Dermis microvascular lymphatic vessel endothelial cell (primary cell): ENCODE data around the gene FBXO28. TPM values are rescaled to one million over a fixed set of nuclear protein-coding genes. Genes with fewer than 3 reads are reported as not detected.

Experiments
- DNase-seq, 2 donors: peaks; one replicate each; pipeline versions ENCODE4 v3.0.0 to v3.0.0-alpha.2; 2010; ENCODE audit warnings: low read depth in 2 of 2
- total RNA-seq: library from RNA; depleted of rRNA; stranded (reverse); fragments of >200 nt; gene quantifications from 2 replicates; pipeline ENCODE4 v1.2.1, GENCODE V29; 2014

Gene FBXO28
- total RNA-seq, 1 donor from 2014 or later, result 65.7 TPM

DNA sequence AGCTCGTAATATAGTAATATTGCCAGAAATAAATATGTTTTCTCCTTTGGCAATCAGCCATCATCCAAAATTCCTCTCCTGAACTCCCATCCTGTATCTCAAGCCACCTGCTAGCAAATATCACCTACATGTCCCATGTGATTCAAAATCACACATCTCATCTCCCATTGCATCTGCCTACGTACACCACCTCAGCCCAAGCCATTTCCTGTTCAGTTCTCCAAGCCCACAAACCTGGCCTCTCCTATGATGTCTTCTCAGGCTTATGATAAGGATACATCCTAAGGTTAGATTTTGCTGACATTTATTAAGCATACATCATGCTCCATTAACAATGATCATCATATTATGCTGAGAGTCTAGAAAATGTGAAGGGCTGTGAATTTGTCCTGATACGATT, 37.2 kb downstream of the FBXO28 start:
- no peak for DNase-seq

DNA sequence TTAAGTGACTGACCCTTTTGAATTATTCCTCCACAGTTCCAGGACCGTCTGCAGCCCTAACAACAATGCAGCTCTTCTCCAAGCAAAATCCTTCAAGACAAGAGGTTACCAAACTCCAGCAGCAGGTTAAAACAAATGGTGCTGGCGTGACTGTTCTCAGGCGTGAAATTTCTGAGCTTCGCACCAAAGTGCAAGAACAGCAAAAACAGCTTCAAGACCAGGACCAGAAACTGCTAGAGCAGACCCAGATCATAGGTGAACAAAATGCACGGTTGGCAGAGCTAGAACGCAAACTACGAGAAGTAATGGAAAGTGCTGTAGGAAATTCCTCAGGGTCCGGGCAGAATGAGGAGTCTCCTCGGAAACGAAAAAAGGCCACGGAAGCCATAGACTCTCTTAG, 43.4 kb downstream of the FBXO28 start:
- DNase-seq, result no peak

DNA sequence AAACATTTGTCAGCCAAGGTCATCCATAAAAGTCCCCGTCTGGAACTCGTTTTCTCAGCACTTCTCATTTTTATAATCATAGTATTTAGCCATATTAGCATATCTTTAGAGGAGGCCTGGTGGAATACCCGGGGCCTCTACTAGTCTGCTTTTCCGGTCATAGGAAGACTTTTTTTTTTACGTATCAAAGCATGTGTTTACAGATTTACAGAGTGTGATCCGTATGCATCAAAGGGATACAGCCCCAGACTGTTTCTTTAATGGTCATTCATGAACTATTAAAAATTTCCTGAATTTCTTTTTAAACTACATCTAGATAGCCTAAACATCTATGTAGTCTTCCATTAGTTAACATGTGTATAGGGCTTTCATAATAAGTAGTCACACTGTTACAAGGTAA, 45.6 kb downstream of the FBXO28 start:
- no peak for DNase-seq

DNA sequence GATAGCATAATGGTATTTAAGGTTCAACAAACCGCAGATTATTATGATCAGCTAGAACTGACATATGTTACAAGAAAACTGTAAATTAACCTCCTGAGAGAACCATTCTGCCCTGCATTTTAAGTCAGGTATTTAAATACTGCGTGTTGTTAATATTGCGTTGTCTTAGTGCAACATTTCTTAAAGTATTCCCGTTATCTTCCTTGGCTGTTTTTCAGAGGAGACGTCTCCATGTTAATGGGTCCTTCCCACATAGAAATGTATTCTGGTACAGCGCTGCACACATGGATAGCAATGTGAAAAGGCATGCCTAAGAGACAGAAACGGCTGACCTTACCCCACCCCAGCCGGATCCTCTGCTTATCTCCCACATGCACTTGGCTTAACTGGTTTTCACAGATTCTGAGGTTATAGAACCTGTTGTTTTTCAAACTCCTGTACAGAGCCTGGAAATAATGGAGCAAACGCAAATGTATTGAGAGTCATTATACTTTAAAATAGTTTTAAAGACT, 46.3 kb downstream of the FBXO28 start:
- DNase-seq, result no peak

DNA sequence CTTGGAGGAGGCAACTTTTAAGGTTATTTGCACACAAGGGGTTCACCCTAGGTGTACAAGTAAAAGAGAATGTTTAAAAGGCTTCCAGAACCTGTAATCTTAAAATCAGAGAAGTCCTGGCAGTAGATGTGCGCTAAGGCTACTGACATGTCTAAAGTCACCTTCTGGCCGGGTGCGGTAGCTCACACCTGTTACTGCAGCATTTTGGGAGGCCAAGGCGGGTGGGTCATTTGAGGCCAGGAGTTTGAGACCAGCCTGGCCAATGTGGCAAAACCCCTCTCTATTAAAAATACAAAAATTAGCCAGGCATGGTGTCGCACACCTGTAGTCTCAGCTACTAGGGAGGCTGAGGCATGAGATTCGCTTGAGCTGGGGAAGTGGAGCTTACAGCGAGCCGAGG, 48.9 kb downstream of the FBXO28 start:
- no peak for DNase-seq

DNA sequence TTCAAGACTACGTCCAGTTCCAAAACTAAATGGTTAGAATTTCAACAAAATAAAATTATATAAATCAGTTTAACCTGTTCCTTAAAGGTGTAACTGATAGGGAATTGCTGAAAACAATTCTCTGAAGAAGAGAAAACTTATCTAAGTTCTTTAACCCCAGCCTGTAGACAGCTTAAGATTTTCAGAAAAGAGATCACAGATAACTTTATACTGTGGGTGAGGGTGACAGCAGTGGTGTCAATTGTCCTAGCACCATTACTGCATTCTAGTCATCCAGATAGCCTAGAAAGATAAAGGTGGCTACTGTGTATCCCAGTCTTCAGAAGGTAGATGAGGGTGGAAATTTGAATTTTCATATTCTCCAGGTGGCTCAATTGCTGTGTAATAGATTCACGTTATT, 49.4 kb downstream of the FBXO28 start:
- no peak for DNase-seq

DNA sequence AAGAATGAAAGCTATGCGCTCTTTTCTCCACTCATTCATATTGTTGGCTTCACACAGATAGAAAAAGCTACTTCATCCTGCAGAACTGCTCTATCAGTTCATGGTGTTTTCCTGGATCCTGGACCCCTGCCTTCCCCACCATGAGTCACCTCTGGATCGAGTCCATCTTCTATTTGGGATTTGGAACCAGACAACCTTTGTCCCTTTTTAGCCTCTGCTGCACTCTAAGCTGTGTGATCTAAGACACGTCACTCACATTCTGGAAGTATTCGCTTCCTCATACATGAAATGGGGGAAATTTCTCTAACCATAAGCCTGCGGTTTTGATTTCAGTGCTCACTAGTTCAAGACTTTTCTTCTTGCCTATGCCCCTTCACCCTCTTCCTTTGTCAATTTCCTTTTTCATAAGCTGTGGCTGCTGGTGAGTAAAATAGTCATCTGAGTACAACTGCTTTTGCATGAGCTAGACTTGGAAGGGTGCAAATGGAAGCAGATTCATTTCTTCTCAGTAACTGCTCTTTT, 55.0 kb downstream of the FBXO28 start:
- peak; percentile 79 to 92 for DNase-seq

DNA sequence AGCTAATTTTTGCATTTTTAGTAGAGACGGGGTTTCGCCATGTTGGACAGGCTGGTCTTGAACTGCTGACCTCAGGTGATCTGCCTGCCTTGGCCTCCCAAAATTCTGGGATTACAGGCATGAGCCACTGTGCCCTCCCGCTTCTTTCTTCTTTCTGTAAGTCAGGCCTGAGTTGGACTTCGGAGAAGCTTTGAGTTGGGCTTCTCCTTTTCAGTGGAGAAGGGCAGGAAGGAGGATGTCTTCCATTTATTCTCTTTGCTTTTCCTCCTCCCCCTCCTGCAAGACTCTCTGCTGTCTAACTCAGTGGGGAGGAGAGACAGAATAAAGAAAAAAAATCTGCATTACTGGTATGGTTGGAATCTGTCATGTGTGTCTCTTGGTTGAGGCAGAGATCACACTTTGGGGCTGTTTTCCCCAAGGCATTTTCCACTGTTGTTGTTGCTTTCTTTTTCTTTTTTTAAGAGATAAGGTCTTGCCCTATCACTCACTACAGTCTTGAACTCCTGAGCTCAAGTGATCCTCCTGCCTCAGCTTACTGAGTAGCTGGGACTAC, 55.9 kb downstream of the FBXO28 start:
- DNase-seq, result no peak

DNA sequence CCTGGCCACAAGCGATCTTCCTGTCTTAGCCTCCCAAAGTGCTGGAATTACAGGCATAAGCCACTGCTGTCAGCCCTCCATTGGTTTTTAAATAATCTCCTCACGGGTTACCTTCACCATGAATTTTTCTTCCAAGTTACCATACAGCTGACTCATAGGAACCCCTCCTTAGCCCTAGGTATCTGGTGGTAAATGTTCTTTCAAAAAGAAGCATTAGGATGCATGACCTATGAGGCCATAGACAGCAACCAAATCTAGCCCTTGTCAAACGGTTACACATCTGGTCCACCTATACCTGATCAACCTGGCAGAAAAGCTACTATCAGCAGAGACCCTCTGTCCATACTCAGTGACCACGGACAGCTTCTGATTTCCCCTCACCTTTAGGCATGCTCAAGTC, 56.4 kb downstream of the FBXO28 start:
- no peak for DNase-seq

DNA sequence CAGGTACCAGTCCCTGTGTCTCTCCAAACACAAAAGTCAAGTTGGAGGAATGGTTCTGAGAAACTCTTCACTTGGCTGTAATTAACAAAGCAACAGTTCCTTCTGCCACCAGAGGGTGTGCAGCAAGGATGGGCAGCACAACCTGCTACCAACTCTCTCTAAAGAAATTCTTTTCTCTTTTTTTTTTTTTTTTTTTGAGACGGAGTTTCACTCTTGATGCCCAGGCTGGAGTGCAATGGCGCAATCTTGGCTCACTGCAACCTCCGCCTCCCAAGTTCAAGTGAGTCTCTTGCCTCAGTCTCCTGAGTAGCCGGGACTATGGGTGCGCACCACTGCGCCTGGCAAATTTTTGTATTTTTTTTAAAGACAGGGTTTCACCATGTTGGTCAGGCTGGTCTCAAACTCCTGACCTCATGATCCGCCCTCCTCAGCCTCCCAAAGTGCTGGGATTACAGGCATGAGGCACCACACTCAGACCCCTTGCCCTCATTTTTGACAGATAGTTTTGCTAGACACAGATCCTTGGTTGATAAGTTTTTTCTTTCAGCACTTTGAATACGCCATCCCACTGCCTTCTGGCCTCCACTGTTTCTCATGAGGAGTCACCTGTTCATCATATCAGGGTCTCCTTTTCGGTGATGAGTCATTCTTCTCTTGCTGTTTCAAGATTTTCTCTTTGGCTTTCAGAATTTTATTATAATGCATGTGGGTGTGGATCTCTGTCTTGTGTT, 57.0 kb downstream of the FBXO28 start:
- peak in 1 of 2 donors; percentile 47 for DNase-seq

DNA sequence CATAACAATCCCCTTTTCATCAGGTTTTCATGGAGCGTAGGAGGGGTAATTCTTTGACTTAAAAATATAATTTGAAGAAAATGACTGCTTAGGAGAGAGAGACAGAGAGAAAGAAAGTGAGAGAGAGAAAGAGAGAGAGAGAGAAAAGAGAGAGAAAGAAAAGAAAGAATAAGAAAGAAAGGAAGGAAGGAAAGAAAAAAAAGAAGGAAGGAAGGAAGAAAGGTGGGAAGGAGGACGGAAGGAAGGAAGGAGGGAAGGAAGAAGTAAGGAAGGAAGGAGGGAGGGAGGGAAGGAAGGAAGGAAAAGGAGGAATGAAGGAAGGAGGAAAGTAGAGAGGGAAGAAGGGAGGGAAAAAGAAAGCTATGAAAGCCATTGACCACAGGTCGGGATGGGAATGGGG, 58.3 kb downstream of the FBXO28 start:
- DNase-seq, result no peak

DNA sequence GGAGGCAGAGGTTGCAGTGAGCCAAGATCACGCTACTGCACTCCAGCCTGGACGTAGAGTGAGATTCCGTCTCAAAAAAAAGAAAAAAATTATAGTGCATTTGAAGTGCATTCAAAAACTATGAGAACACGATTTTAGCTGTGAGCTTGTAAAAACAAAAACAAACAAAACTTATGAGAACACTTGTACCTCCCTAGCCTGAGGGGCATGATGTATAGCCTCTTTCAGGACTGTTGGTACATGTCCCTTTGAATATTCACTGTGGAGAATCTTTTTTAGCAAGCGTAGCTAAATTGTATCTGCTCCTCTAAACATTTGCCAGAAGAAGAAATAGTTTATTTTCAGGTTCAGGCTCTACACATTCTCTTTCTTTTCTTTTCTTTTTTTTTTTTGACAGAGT, 59.6 kb downstream of the FBXO28 start:
- no peak for DNase-seq

DNA sequence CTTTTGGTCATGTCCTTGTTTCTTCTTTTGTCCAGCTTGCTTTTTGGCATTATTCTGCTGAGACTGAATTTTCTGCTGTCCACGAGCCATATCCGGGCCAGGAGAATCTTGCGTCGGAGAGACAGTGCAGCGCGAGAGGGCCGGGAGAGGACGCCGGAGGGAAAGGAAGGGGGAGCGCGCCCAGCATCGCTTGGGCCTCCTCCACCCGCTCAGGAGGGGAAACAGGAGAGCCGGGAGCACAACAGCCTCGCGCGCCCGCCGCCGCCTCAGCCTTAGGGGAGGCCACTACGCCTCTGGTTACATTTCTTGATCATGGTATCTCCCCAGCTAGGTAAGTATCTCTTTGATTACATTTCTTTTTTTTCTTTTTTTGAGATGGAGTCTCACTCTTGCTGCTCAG, 61.7 kb downstream of the FBXO28 start:
- no peak for DNase-seq

DNA sequence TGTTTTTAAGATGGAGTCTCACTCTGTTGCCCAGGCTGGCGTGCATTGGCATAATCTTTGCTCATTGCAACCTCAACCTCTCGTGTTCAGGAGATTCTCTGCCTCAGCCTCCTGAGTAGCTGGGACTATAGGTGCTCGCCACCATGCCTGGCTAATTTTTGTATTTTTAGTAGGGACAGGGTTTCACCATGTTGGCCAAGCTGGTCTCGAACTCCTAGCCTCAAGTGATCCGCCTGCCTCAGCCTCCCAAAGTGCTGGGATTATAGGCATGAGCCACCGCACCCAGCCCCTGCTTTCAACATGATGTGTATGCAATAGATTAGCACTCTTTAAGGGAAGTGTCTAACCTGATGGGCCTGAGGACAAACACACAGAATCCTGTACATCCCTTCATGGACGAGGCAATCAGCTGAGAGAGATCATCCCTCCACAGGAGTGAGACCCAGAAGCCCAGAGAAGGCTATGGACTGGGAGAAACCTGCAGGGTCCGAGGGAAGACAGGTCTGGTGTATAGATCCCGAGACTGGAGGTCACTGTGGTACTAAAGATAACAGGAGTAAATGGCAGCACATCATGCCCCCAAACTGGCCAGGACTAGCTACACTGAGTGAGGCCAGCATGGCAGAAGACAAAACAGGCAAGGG, 63.6 kb downstream of the FBXO28 start:
- DNase-seq, result no peak

DNA sequence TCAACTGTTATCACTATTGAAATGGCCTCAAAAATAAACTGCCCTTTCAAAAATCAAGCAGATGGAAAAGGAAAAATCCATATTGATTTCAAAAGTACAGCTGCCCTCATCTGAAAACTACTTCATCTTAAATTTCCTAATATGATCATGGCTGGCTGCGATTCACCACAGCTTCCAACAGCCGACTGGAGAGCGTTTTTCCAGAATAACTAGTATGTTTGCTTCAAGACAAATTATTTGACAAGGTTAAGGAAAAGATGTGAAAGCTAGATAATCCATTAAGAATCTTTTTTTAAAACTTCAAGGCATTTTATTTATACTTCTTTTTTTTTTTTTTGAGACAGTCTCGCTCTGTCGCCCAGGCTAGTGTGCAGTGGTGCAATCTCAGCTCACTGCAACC, 65.0 kb downstream of the FBXO28 start:
- DNase-seq, result no peak

DNA sequence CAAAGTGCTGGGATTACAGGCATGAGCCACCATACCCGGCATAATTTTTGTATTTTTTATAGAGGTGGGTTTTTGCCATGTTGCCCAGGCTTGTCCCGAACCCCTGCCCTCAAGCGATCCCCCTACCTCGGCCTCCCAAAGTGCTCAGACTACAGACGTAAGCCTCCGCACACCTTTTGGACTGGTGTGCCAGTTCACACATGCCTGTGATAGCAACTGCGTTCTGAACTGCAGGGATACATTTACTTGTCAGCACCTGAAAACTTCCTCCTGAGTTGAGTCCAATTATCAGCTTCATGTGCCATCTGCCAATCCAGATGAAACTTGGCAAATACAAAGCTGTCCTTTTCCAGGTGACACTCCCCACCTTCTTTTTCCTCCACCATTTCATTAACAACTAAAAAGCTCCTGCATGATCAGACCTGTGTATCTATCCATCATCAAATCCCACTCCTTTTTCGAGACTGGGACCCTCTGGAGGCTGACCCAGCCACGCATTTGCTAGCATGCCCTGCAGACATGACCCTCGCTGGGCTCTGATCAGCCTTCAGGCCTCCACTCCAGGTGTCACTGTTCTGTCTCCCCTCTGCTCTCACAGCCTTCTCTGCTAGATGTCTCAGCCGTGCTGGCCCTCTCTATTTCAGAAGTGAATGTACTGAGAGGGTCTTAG, 67.0 kb downstream of the FBXO28 start:
- no peak for DNase-seq

DNA sequence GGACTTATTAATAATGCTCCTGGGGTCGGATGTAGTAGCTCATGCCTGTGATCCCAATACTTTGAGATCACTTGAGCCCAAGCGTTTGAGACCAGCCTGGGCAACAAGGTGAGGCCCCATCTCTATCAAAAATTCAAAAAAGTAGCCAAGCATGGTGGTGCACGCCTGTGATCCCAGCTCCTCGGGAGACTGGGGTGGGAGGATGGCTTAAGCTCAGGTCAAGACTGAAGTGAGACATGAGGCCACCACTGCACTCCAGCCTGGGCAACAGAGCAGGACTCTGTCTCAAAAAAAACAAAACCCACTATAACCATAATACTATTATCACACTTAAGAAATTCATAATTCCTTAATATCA, 67.5 kb downstream of the FBXO28 start:
- DNase-seq, result no peak

DNA sequence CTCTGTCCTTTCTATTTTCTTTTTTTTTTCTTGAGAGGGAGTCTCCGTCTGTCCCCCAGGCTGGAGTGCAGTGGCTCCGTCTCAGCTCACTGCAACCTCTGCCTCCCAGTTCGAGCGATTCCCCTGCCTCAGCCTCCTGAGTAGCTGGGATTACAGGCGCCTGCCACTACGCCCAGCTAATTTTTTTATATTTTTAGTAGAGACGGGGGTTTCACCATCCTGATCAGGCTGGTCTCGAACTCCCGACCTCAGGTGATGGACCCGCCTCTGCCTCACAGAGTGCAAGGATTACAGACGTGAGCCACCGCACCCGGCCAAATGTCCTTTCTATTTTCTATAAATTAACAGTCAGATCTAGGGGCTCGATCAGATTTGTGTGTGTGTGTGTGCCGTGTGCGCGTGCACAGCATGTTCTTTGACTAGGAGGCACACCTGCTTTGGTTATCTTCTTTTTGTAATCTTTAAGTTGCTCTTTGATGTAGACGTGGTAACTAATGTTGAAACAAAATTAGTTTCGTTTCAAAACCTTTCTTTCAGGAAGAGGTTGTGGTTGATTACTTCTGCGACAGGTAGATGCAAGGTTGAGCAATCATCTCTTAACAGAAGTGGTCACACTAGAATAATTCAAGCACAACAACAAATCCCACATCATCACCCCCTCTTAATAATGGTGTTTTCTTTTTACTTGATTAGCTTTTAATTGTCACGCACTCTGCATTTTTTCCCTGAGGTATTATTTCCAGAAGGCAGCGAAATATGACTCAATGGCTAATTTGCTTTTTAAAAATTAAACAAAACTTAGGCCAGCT, 68.3 kb downstream of the FBXO28 start:
- DNase-seq, result no peak

DNA sequence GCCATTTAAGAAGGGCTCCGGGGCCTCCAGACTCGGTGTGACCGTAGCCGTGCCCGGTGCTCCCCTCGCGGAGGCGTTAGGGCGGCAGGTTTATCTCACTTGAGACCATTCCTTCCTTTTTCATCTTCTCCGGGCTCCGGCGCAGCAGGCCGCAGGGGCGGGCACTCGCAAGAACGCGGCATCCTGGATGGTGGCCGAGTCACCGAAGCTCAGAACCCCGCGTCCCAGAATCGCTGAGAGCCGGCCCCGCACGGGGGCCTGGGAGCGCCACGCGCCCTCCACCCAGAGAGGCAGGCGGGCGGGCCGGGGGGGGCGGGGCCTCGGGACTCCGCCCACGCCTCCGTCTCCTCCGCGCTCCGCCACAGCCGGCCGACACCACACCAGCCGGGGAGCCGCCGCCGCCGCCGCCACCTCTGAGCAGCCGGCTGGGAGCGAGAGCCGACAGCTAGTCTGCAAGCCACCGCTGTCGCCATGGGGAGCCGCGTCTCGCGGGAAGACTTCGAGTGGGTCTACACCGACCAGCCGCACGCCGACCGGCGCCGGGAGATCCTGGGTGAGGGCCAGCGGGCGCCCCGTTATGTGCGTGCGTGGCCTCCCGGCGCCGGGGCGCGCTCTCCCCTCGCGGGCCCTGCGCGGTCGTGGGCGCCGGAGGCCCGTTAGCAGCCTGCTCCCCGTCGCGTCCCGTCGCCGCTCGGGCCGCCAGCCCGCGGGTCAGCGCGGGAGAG, 69.1 kb downstream of the FBXO28 start, which contains the start of gene DEGS1:
TSS of gene DEGS1 (plus strand) at position 375 of the 725 bp plus-strand sequence. CDS start at position 472, 97 bp downstream.
- DNase-seq, result peak in 1 of 2 donors; percentile 89

DNA sequence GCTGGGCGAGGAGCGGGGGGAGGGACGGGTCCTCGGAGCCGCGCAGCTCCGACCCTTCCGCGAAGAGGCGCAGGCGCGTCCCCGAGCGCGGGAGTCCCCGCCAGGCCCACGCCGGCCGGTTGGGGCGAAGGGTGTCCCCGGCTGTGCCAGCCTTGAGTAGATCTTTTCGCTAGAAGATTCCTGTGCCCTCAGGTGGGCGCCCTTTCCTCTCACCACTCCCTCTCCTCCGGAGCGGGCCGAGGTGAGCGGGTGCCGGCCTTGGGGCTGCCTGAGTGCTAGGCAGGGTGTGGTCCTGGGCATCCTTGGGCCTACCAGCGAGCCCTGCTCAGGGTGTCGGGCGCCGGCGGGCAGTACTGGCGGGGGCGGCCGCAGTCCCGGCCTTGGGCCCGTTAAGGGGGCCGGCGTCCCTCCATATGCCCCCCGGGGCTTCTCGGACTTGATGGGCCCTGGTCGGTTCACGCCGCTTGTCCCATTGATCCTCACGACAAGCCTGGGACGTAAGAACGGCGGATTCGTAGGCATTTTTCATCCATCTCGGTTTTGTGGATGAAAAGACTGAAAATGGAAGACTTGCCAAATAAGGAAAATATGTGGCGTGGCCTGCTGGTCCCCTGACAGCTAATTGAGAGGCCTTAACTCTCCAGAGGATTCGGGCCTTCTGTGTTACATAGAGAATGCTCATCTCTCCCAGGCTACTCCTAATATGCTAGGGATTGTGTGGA, 69.8 kb downstream of the FBXO28 start:
- peak in 1 of 2 donors; percentile 62 for DNase-seq
